SK-N-SH treated with all-trans-retinoic acid at 6 μM for 48 hours (cell line): ENCODE measurements around the gene FBXW11.

ENCODE experiments used
- ATAC-seq: fragments of 200-7000 bp; cut with Tn5 transposase; 3 replicates; pipeline ENCODE4 v1.9.1; 2020; ENCODE audit warnings: mild to moderate bottlenecking, moderate library complexity
- ARNTL ChIP-seq: fragments of 450-650 bp; formaldehyde crosslinking; IDR thresholded peaks from 2 replicates; pipeline ENCODE4 v1.5.0; 2020; ENCODE audit warnings: low read depth, mild to moderate bottlenecking, moderate library complexity, borderline replicate concordance
- BACH2 ChIP-seq: fragments of 250-450 bp; sonication (Bioruptor Pico); IDR thresholded peaks from 2 replicates; pipeline ENCODE4 v1.9.0; 2021; ENCODE audit warnings: mild to moderate bottlenecking, borderline replicate concordance
- CREB5 ChIP-seq: fragments of 250-450 bp; sonication (Bioruptor Pico); IDR thresholded peaks from 2 replicates; pipeline ENCODE4 v1.5.1; 2020; ENCODE audit warnings: low read depth, mild to moderate bottlenecking, moderate library complexity
- CSDC2 ChIP-seq: fragments of 250-450 bp; sonication (Bioruptor Pico); IDR thresholded peaks from 2 replicates; pipeline ENCODE4 v1.5.0; 2020; ENCODE audit warnings: mild to moderate bottlenecking, moderate library complexity
- CSRNP3 ChIP-seq: fragments of 250-450 bp; sonication (Bioruptor Pico); IDR thresholded peaks from 2 replicates; pipeline ENCODE4 v1.5.1; 2021; ENCODE audit warnings: mild to moderate bottlenecking, moderate library complexity
- ESRRG ChIP-seq: fragments of 250-450 bp; sonication (Bioruptor Pico); IDR thresholded peaks from 2 replicates; pipeline ENCODE4 v1.6.1; 2021; ENCODE audit warnings: mild to moderate bottlenecking
- GLIS3 ChIP-seq: fragments of 250-450 bp; sonication (Bioruptor Pico); IDR thresholded peaks from 2 replicates; pipeline ENCODE4 v1.5.0; 2020; ENCODE audit warnings: mild to moderate bottlenecking, moderate library complexity
- ISL1 ChIP-seq: fragments of 250-450 bp; sonication (Bioruptor Pico); IDR thresholded peaks from 2 replicates; pipeline ENCODE4 v2.1.2; 2022; ENCODE audit warnings: mild to moderate bottlenecking, moderate library complexity
- OSR1 ChIP-seq: fragments of 250-450 bp; sonication (Bioruptor Pico); IDR thresholded peaks from 2 replicates; pipeline ENCODE4 v1.8.0; 2022; ENCODE audit warnings: moderate library complexity, mild to moderate bottlenecking, inconsistent platforms
- POU6F1 ChIP-seq: fragments of 250-450 bp; sonication (Bioruptor Pico); IDR thresholded peaks from 2 replicates; pipeline ENCODE4 v1.8.0; 2021; ENCODE audit warnings: low read depth, mild to moderate bottlenecking, moderate library complexity, borderline replicate concordance
- PPARA ChIP-seq: fragments of 250-450 bp; sonication (Bioruptor Pico); IDR thresholded peaks from 2 replicates; pipeline ENCODE4 v1.5.0; 2020; ENCODE audit warnings: mild to moderate bottlenecking, borderline replicate concordance
- RARB ChIP-seq: fragments of 250-450 bp; sonication (Bioruptor Pico); IDR thresholded peaks from 2 replicates; pipeline ENCODE4 v1.8.0; 2021; ENCODE audit warnings: mild to moderate bottlenecking, moderate library complexity
- TCF4 ChIP-seq: fragments of 250-450 bp; sonication (Bioruptor Pico); IDR thresholded peaks from 2 replicates; pipeline ENCODE4 v1.8.0; 2021; ENCODE audit warnings: mild to moderate bottlenecking, moderate library complexity, borderline replicate concordance
- TSHZ2 ChIP-seq: fragments of 250-450 bp; sonication (Bioruptor Pico); IDR thresholded peaks from 2 replicates; pipeline ENCODE4 v1.5.0; 2020; ENCODE audit warnings: mild to moderate bottlenecking, moderate library complexity
- ZC3H10 ChIP-seq: fragments of 250-450 bp; sonication (Bioruptor Pico); IDR thresholded peaks from 2 replicates; pipeline ENCODE4 v1.5.1; 2021; ENCODE audit warnings: mild to moderate bottlenecking, moderate library complexity
- ZFP3 ChIP-seq: fragments of 250-450 bp; sonication (Bioruptor Pico); IDR thresholded peaks from 2 replicates; pipeline ENCODE4 v1.5.0; 2020; ENCODE audit warnings: mild to moderate bottlenecking, moderate library complexity
- ZFP30 ChIP-seq: fragments of 450-650 bp; formaldehyde crosslinking; IDR thresholded peaks from 2 replicates; pipeline ENCODE4 v1.5.0; 2022; ENCODE audit warnings: mild to moderate bottlenecking, moderate library complexity
- ZNF565 ChIP-seq: fragments of 450-650 bp; formaldehyde crosslinking; conservative IDR thresholded peaks from 2 replicates; pipeline ENCODE4 v1.5.0; 2020; ENCODE audit warnings: low read depth, mild to moderate bottlenecking, moderate library complexity
- ZNF70 ChIP-seq: fragments of 450-650 bp; formaldehyde crosslinking; IDR thresholded peaks from 2 replicates; pipeline ENCODE4 v1.5.0; 2020; ENCODE audit warnings: mild to moderate bottlenecking, moderate library complexity
- ZNF8 ChIP-seq: fragments of 450-650 bp; formaldehyde crosslinking; IDR thresholded peaks from 2 replicates; pipeline ENCODE4 v1.5.0; 2020; ENCODE audit warnings: mild to moderate bottlenecking, moderate library complexity

The FBXW11 gene

GRCh38 chr5:171966964-171967363 is 39.5 kb downstream of the FBXW11 start:
- TF ChIP-seq RARB (CRISPR knock-in tag) (no peak), ZNF565 (CRISPR knock-in tag) (no peak), TSHZ2 (no peak), CSDC2 (CRISPR knock-in tag) (no peak), ZFP30 (CRISPR knock-in tag) (no peak), ZC3H10 (CRISPR knock-in tag) (no peak), ARNTL (CRISPR knock-in tag) (no peak), ISL1 (no peak), CREB5 (CRISPR knock-in tag) (no peak), BACH2 (no peak), ZFP3 (CRISPR knock-in tag) (no peak), CSRNP3 (CRISPR knock-in tag) (no peak), POU6F1 (CRISPR knock-in tag) (no peak)
- ATAC-seq = no peak

GRCh38 chr5:171966270-171966669 is 40.2 kb downstream of the FBXW11 start:
- ATAC-seq = no peak
- TF ChIP-seq ZNF8 = no peak
- TF ChIP-seq BACH2 = no peak
- TF ChIP-seq POU6F1 (CRISPR knock-in tag) = no peak
- TF ChIP-seq CSDC2 (CRISPR knock-in tag) = no peak
- TF ChIP-seq ZNF70 (CRISPR knock-in tag) = no peak
- TF ChIP-seq OSR1 (CRISPR knock-in tag) = no peak
- TF ChIP-seq TCF4 = no peak
- TF ChIP-seq PPARA = no peak
- TF ChIP-seq ARNTL (CRISPR knock-in tag) = no peak
- no peak for TF ChIP-seq ESRRG (CRISPR knock-in tag)
- no peak for TF ChIP-seq CREB5 (CRISPR knock-in tag)
- no peak for TF ChIP-seq GLIS3 (CRISPR knock-in tag)
- TF ChIP-seq ZFP3 (CRISPR knock-in tag) = no peak
- no peak for TF ChIP-seq TSHZ2
- TF ChIP-seq RARB (CRISPR knock-in tag) = no peak
